Measurements from ENCODE around the gene SDHB.

Gene SDHB

DNA sequence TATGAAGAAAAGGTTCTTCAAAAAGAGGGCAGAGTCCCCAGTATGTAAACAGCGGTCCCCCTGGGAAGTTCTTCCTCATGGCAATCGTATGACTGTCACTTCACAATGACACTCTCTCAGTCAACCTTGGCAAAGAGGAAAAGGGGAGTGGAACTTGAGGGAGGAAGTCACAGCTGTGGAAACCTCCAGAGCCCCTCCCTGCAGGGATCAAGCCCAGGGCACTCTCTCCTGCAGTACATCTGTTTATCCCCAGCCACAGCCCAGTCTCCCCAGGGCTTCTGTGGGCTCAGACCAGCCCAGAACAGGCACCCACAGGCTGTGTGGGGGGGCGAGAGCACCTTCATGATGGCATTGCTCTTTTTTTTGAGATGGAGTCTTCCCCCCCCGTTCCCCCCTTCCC, 44.1 kb downstream of the SDHB start:
- DNase-seq = no peak

DNA sequence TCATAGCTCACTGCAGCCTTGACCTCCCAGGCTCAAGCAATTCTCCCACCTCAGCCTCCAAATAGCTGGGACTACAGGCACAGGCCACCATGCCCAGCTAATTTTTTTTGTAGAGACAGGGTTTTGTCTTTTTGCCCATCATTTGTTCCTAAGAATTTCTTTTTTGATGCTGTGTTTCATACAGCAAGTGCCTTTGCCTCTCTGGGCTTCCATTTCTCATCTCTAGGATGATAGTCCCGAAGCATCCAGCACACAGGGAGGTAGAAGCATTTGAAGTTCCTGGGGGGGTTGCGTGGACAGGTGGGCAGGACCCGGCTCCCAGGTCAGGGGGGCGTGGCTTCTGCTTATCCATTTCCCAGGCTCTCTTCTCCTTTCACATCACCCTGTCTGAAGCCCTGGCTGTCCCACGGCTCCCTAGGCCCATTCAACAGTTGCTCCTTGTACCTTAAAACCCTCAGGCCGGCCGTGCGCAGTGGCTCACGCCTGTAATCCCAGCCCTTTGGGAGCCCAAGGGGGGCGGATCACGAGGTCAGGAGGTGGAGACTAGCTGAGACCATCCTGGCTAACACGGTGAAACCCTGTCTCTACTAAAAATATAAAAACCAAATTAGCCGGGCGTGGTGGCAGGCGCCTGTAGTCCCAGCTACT, 45.5 kb downstream of the SDHB start:
- no peak for DNase-seq

DNA sequence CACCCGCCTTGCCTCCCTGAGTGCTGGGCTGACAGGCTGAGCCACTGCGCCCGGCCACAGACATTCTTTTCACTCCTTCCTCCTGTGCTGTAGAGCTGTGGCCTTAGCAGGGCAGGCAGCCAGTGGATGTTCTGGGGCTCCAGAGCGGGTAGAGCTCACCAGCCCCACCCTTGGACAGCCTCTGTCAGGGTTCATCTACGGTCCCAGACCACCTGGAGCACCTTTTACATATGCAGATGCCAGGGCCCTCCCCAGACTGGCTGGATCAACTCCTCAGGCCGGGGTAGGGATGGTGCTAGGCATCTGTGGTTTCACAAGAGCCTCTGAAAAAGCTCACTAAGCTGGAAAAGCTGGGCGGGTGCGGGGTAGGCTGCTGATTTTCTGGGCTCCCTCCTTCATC, 46.7 kb downstream of the SDHB start:
- DNase-seq = no peak

DNA sequence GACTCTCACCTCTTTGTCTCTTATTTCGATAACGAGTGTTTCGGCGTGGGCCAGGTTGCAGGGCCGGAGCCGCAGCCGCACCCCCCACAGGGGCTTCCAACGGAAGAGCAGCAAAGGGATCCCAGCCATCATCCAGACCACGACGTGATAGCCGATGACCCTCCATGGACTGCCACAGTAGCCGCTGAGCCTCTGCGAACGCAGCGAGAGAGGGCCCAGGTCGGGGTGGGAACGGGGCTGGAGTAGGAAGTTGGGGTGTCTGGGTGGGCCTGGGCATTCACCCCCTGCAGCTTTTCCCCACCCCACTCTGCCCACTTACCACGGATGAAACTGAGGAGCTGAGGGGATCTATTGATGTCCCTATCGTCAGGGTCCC, 48.5 kb downstream of the SDHB start:
- DNase-seq = no peak

DNA sequence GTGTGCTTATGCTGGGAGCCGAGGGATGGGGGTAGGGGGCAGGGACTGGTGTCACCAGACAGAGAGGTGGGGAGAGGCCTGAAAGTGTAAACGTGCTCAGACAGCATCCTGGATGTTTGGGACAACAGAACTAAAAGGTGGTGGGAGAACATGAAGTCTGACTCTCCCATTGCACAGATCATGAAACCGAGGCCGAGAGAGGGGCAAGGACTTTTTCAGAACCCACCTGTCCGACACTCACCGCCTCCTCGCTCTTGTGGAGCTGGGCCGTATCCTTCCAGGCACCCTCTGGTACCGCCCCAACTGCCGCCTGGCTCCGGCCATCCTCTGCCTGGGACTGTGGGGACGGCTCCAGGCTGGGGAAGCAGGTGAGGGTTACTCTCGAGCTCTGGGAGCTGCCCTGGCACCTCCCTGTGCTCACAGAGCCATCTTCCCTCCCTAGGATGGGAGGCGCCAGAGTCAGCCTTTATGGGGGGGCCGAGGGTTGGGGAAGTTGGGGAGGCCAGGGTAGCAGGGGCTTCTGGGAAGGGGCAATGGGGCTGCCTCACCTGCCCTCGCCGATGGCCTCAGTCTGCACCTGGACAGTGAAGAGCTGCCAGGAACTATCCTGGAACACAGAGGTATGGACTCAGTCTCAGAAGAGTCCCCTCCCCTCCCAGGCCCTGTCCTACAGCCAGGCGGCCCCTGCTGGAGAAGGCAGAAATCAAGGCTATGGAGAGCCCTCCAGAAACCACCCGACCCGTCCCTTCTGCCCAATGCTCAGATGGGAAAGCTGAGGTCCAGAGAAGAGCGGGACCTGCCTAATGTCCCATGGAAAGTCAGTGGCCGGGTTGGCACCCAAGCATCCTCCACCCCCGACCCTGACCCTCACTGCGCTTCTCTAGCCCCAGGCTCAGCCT, 49.1 kb downstream of the SDHB start:
- DNase-seq = no peak

DNA sequence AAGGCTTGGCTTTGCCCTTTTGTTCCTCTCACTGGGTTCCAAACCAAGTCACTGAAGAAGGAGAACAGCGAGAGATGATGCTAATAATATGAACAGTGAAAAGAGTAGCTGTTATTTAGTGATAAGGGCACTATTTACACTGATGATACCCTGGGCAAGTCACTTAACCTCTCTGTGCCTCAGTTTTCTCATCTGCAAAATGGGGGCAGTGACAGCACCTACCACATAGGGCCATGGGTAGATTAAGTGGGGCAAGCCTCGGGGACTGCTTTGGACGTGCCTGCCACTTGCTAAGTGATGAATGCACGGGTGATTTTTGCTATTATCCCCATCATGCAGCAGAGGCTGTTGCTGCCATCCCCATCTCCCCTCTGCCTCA, 51.3 kb downstream of the SDHB start:
- no peak for DNase-seq

DNA sequence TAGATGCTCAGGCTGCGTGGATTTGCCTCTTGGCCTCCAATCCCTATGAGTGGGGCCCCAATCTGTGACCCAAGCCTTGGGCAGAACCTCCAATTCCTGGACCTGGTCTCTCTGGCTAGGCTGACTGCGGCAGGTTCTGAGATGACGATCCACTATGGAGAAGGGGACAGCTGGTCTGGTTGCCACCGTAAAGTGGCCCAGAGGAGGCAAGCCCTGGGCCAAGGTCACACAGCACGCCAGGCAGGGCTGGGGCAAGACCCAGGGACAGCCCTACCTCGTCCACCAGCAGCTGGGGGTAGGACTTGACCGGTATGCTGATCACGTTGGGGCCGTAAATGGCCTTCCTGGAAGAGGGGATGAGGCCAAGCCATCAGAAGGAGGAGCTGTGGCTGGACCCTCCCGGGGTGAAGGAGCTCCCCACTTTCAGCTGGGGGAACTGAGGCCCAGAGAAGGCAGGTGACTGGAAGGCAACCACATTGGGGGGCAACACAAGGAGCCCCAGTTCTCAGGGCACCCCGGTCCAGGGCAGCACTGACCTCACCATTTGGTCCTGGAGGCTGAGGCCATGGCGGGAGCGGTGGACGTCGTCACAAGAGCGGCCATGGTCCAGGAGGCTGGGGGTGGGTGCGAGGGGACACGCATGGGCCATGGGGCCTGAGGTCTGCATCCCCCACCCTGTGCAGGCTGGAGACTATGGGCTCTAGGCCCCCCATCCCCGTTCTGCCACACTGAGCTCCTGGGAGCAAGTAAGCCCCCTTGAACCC, 51.9 kb downstream of the SDHB start:
- no peak for DNase-seq

DNA sequence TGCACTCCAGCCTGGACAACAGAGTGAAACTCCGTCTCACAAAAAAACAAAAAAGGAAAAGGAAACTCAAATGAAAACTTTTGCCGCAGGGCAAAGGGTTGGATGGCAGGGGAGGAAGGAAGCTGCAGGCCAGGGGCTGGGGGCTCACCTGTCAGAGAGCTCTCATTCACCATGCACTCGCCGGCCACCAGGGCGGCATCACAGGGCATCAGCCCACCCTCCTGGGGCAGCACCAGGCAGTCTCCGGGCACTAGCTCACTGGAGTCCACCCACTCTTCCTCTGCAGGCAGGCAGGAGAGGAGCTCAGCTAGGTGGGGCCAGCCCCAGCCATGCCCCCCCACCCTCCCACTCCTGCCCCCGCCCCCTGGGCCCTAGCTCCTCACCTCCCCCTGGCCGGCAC, 54.0 kb downstream of the SDHB start:
- no peak for DNase-seq

DNA sequence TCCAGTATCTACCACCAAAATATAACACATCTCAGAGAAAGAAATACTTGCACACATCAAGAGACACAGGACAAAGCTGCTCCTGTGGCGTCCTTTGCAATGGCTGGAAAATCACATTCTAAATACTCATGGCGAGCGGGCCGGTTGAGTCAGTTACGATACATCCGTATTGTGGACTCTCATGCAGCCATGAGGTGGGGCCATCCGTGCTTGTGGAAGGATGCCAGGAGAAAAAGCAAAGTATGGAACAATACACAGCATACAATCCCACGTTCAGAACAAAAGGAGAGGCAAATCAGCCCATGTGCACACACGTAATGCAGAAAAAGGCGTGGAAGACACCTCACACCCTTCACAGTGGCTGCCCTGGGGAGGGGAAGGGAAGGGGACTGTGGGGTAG, 55.2 kb downstream of the SDHB start:
- DNase-seq = no peak

DNA sequence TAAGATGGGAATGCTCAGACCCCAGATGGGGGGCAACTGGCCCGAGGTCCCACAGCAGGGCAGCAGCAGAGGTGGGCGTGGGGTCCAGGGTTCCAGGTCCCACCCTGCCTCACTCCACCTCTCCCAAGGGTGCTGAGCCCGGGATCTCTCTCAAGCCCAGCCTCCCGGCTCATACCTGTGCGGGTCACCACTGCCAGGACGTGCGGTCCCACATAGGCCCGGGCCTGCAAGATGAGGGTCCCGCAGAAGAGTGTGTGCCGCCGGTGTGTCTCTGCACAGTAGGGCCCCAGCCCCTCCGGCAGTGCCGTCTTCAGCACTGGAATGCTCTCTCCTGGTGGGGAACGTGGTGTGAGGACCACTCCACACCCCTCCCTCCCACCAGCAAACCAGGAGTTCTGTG, 57.0 kb downstream of the SDHB start:
- no peak for DNase-seq

DNA sequence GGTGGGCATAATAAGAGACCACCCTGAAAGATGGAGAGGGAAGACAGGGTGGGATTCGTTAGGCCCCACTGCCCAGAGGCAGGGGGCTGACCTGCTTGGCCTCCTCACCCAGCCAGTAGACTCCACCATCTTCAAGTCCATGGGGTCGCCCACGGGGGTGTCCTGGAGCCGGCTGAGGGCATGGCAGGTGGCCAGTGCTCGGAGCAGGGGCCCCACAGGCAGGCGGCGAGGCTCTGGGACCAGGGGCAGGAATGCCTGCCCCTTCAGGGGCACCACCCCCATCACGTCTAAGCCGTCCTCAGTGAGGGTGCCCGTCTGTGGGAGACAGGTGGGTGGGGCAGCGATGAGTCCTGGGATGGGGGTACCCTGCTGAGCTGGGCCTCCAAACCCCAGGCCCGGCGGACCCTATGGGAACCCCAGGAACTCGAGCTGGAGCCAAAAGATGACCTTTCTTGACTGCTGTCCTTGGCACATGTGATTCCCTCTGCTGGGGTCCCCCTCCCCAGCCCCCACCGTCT, 60.3 kb downstream of the SDHB start:
- no peak for DNase-seq

DNA sequence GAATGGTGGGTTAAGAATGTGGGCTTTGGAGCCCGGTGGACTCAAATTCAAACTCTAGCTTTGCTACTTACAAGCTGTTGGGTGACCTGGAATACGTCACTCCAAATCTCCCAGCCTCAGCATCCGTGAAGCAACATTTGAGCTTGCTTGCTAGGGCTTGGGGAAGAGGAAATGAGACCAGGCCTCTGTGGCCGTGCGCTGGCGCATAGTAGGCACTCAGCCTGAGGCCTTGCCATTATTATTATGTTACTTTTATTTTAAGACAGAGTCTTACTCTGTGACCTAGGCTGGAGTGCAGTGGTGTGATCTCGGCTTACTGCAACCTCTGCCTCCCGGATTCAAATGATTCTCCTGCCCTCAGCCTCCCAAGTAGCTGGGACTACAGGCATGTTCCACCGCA, 61.2 kb downstream of the SDHB start:
- DNase-seq = no peak

DNA sequence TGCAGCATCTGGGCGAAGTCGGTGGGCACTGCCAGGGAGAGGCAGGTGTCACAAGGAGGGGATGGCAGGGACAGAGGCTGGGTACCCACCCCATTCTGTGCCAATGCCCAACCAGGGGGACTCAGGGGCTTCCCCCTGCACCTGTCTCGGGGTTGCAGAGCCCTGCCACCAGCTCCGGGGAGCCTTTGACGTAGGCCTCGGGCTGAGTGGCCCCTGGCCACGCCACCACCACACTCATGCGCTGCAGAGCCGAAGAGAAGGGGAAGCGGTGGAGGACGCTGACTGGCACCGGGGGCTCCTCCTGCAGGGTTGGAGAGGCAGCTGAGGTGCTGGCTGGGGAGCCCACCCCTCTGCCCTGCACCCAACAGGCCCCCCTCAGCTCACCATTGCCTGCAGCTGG, 61.7 kb downstream of the SDHB start:
- DNase-seq = no peak

DNA sequence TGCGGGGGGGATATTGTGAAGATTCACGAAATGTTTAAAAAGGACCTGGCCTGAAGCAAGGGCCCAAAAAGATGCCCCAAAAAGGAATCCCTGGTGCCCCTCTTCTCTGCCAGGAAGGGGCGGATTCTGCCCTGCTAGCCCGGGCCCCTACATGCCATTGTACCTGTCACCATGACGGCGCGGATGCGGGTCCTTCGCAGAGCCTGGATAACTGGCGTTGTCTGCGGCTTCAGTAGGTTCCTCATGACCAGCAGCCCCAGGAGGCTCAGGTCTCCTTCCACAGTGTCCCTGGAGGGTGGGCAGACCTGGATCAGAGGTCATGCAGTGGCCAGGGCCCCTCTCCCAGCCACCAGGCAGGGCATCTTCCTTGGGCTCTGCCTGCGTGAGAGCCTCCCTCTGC, 62.3 kb downstream of the SDHB start:
- no peak for DNase-seq

DNA sequence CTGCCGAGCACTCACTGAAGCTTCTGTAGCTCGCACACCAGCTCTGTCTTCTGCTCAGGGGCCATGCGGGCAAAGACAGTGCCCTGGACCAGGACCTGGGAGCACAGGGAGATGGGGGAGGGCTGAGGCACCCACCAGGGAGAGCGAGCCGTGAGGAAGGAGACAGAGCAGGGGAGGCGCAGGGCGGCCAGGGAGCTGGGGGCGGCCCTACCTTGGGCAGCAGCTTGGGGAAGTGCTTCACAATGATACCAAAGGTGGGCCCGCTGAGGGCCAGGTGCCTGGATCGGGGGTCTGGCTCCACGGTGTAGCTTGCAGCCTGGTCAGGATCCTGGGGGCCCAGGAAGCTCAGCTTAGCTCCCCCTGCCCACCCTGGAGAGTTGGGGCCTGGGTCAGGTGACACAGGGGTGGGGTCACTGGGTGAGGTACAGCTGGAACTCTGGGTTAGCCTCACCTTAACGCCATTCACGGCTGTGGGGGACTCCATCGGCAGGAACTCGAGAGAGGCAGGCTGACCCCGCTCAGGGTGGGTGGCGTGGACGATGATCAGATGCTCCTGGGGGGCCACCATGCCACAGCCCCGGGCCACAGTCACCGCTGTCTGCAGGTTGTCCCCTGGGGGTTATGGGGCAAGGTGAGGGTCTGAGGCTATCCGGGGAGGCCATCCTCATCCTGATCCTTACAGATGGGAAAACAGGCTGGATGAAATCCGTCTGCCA, 64.0 kb downstream of the SDHB start:
- no peak for DNase-seq

DNA sequence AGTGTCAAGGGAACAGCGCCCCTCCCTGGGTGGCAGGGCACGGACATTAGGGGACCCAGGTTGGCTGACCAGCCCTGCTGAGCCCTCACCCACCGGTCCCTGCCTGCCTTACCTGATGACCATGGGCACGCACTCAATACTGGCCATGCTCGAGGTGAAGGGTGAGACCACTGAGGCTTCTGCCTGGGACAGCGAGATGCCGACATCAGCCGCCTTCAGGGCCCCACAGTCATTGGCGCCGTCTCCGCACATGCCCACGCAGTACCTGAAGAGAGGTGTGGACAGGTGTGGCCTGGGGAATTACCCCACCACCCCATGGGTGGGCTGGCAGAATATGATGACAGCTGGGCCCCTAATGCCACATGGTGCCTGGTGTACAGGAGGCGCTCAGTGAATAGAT, 65.6 kb downstream of the SDHB start:
- DNase-seq = no peak

DNA sequence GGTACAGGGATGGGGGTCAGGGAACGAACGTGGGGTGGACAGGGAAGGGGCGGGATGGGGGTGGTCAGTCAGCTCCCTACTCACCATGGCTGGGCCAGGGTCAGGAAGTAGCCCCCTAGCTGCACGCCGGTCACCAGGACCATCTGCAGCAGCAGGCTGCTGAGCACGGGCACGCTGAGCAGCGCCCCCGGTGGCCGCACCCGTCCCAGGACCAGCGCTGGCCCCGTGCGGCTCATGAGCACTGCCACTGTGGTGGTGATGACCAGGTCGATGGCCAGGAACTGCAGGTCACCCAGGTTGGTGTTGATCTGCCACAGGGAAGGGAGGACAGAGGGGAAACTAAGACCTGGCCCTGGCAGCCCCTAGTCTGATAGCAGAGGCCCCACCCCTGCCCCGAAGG, 66.9 kb downstream of the SDHB start:
- no peak for DNase-seq

DNA sequence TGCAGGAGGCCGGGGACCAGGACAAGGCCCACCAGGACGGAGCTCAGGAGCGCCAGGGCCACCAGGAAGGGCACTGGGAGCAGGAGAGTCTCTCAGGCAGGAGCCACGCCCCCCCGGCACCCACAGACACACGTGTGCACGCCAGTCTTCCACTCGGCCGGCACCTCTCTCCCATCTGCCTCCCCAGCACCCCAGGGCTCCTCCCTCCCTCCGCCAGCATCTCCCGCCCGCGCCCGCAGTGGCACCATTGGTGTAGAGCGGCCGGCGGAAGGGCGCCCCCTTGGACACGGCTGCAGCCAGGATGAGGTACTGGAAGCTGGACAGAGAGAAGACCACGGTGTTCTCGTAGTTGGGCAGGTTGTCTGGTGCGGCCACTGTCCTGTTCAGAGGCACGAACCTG, 67.3 kb downstream of the SDHB start:
- DNase-seq = no peak

DNA sequence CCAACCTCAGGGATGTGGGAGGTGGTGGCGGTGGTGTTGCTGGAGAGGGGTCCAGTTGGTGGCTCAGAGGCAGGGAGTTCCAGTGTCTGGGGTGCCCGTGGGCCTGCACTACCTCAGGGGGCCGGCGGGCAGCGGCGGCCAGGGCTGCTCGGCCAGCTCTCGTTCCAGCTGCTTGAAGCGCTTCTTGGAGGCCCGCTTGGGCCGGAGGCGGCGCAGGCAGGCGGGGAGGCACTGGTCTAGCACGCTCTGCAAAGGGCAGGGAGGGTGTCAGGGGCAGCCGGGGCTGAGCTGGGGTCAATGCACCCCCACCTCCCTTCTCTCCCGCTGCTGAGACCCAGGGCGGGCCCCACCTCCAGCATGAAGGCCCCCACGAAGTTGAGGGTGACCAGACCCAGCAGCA, 67.7 kb downstream of the SDHB start:
- DNase-seq = no peak

DNA sequence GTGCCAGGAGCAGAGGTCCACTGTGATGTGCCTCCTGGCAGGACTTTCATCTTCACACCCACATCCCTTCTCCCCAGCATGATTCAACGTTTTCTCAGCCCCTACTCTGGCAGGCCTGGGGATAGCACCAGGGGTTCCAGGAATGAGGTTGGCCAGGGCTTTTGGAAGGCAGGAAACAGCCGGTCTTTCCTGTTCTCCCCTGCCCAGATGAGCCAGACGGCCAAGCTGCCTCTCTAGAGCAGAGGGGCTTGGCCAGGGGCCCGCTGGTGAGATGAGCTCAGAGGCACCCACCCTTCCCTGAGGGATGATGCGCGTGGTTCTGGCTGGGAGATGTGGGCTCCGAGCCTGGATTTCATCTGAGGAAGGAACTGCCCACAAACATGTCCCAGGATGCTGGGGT, 69.1 kb downstream of the SDHB start:
- DNase-seq = no peak

DNA sequence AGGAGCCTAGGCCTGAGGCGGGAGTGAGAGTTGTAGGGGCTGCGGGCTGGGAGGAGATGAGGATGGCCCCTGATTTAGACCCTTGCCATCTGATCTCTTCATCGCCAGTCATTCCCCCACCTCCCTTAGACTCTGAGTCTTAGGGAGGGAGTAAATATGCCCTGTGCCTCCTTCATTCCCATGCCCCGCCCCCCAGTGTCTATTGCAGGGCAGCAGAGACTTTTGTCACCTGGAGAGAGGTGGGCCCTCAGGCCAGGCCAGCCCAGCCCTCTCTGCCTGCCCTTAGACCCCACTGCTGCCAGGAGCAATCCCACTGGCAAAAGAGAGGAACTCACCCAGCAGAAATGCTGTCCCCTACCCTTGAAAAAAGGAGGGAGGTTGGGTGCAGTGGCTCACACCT, 70.2 kb downstream of the SDHB start:
- no peak for DNase-seq

DNA sequence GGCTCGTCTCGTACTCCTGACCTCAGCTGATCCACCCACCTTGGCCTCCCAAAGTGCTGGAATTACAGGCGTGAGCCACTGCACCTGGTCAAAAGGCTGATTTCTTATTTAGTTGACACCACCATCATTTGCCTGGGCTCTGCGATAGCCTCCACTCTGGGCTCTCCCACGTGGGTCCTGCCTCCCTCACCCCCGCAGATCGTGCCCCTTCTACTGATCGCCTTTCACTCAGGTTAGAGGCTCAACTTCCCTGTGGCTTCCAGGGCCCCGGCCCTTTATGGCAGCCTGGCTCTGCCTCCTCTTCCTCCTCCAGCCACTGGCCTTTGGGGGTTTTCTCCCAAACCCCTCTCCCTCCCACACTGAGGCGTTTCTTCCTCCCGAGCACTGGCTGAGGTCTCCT, 70.9 kb downstream of the SDHB start:
- no peak for DNase-seq

DNA sequence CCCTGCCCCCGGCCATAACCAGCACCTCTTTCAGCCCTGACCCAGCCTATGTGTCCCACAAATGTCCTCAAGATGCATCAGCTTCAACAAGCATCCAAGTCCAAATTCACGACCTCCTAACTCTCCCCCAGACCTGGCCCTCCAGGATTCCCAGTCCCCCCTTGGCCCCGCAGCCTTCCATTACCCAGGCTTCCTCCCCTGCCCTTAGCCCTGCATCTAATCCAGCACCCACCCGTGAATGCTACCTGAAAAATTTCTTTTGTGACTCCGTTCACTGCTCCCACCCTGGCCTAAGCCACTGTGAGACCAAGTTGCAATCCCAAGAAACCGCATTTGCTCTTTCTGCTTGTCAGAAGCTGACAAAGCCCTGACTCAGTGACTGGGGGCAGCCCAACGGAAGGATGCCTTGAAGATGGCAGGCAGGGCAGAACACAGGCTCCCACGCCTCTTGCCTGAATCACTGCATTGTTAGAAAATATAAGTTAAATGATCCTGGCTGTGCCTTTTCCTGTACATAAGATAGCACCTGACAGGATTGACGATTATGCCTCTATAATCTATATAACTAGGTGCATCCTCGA, 72.5 kb downstream of the SDHB start:
- DNase-seq = no peak

Measured in DMS 273 treated with DMSO at 0.1 percent for 48 hours (cell line).